H1 (cell line): ENCODE data around the gene TDRD12. TPM values are rescaled to one million over a fixed set of nuclear protein-coding genes. Genes with fewer than 3 reads are reported as not detected.

ENCODE experiments used
- CTCF ChIA-PET: fragments of 300-600 bp; sonication (Branson Sonifier 250); formaldehyde crosslinking; loops from one replicate; lab custom pipeline; 2021; ENCODE audit not compliant: partially characterized antibody; lab: Charles Lee
- POLR2A ChIA-PET: fragments of 300-600 bp; sonication (Branson Sonifier 250); formaldehyde crosslinking; loops from one replicate; lab custom pipeline; 2021; ENCODE audit warnings: inconsistent platforms; ENCODE audit not compliant: partially characterized antibody; lab: Charles Lee
- DNase-seq, 2 experiments: peaks; one replicate each; pipeline versions ENCODE4 v3.0.0 to v3.0.0-alpha.2; 2010 to 2022; ENCODE audit warnings: low spot score in 2 of 2, low read depth in 1 of 2, mixed read lengths in 1 of 2
- FAIRE-seq: peaks from 2 replicates; lab custom pipeline; 2011; peaks lifted over from hg19 to GRCh38; lab: Jason Lieb, UNC
- H2AFZ ChIP-seq: 2 replicates; pipeline ENCODE4 v1.8.1; 2012; ENCODE audit warnings: low read length, inconsistent platforms
- H2AK5ac ChIP-seq: 2 replicates; pipeline ENCODE4 v1.6.1; 2013; ENCODE audit warnings: low read depth, low read length
- H2BK120ac ChIP-seq: replicated peaks from 2 replicates; pipeline ENCODE3; 2013; ENCODE audit warnings: low read depth, low read length, inconsistent platforms
- H2BK12ac ChIP-seq: 2 replicates; pipeline ENCODE4 v1.6.1; 2013; ENCODE audit warnings: low read depth, low read length
- H2BK15ac ChIP-seq: 2 replicates; pipeline ENCODE4 v1.6.1; 2013; ENCODE audit warnings: low read length
- H2BK20ac ChIP-seq: 2 replicates; pipeline ENCODE4 v1.6.1; 2013; ENCODE audit warnings: low read length
- H2BK5ac ChIP-seq: 2 replicates; pipeline ENCODE4 v1.6.1; 2013; ENCODE audit warnings: low read depth, low read length
- H3K14ac ChIP-seq: 2 replicates; pipeline ENCODE4 v1.6.1; 2013; ENCODE audit warnings: inconsistent platforms; ENCODE audit not compliant: insufficient read length
- H3K18ac ChIP-seq: 2 replicates; pipeline ENCODE4 v1.6.1; 2013; ENCODE audit warnings: low read length; ENCODE audit errors: extremely low read depth
- H3K23ac ChIP-seq: 2 replicates; pipeline ENCODE4 v1.6.1; 2013; ENCODE audit warnings: inconsistent platforms; ENCODE audit not compliant: insufficient read length
- H3K23me2 ChIP-seq: 2 replicates; pipeline ENCODE4 v1.6.1; 2013; ENCODE audit warnings: low read depth, low read length
- H3K27ac ChIP-seq: 2 replicates; pipeline ENCODE4 v1.6.1; 2011; ENCODE audit warnings: low read depth, low read length, inconsistent platforms
- H3K27me3 ChIP-seq, 4 experiments: replicated peaks in 1 of 4; 1 replicate in 1 of 4; 2 replicates in 3 of 4; pipeline versions ENCODE4 v1.6.1 to v1.8.1; 2011 to 2013; ENCODE audit warnings: low read length in 3 of 4, mild to moderate bottlenecking in 3 of 4, inconsistent platforms in 2 of 4, mixed read lengths in 2 of 4, moderate library complexity in 1 of 4; ENCODE audit not compliant: control insufficient read depth in 3 of 4, insufficient read depth in 3 of 4; ENCODE audit errors: extremely low read depth in 1 of 4
- H3K36me3 ChIP-seq, 4 experiments: 2 replicates each; pipeline versions ENCODE4 v1.6.1 to v1.8.1; 2011 to 2013; ENCODE audit warnings: mild to moderate bottlenecking in 4 of 4, low read length in 3 of 4, moderate library complexity in 2 of 4, control low read depth in 1 of 4, inconsistent platforms in 1 of 4; ENCODE audit not compliant: insufficient read depth in 4 of 4, control insufficient read depth in 2 of 4
- H3K4ac ChIP-seq: replicated peaks from 2 replicates; pipeline ENCODE3; 2013; ENCODE audit warnings: low read length, low read depth, mixed read lengths, inconsistent platforms; ENCODE audit not compliant: insufficient read length
- H3K4me1 ChIP-seq, 4 experiments: replicated peaks in 1 of 4; 1 replicate in 1 of 4; 2 replicates in 3 of 4; pipeline versions ENCODE4 v1.6.1 to v1.8.1; 2011 to 2013; ENCODE audit warnings: low read length in 3 of 4, inconsistent platforms in 2 of 4, mixed read lengths in 1 of 4; ENCODE audit not compliant: insufficient read depth in 4 of 4, control insufficient read depth in 3 of 4
- H3K4me2 ChIP-seq, 2 experiments: 2 replicates each; pipeline versions ENCODE4 v1.6.1 to v1.8.1; 2011 to 2013; ENCODE audit warnings: low read depth in 2 of 2, low read length in 2 of 2, control low read depth in 1 of 2, inconsistent platforms in 1 of 2, mild to moderate bottlenecking in 1 of 2; ENCODE audit not compliant: insufficient read depth in 1 of 2
- H3K4me3 ChIP-seq, 4 experiments: fragments of 200-600, 300-600 bp in 1 of 4; sonication (generic), shearing (Covaris generic), sonication (Bioruptor Twin) in 1 of 4; 2 replicates each; pipeline versions ENCODE4 v1.5.1 to v1.8.1; 2011 to 2016; ENCODE audit warnings: low read length in 4 of 4, low read depth in 3 of 4, control low read depth in 2 of 4, inconsistent platforms in 2 of 4, mild to moderate bottlenecking in 2 of 4, mixed read lengths in 1 of 4, moderate library complexity in 1 of 4; ENCODE audit not compliant: insufficient read depth in 2 of 4; ENCODE audit errors: extremely low read depth in 1 of 4
- H3K56ac ChIP-seq: replicated peaks from 2 replicates; pipeline ENCODE3; 2013; ENCODE audit warnings: low read depth, mild to moderate bottlenecking, mixed read lengths, low read length, inconsistent platforms; ENCODE audit not compliant: insufficient read length
- H3K79me1 ChIP-seq: 2 replicates; pipeline ENCODE4 v1.6.1; 2013; ENCODE audit warnings: low read depth, low read length, control low read depth
- H3K79me2 ChIP-seq, 2 experiments: 2 replicates each; pipeline versions ENCODE4 v1.6.1 to v1.8.1; 2012 to 2013; ENCODE audit warnings: low read length in 2 of 2, mild to moderate bottlenecking in 2 of 2, inconsistent platforms in 1 of 2; ENCODE audit not compliant: insufficient read depth in 2 of 2, control insufficient read depth in 1 of 2
- H3K9ac ChIP-seq, 4 experiments: replicated peaks in 1 of 4; 1 replicate in 1 of 4; 2 replicates in 3 of 4; pipeline versions ENCODE4 v1.6.1 to v1.8.1; 2011 to 2013; ENCODE audit warnings: low read depth in 3 of 4, low read length in 3 of 4, control low read depth in 2 of 4, mild to moderate bottlenecking in 2 of 4, moderate library complexity in 2 of 4, inconsistent platforms in 1 of 4; ENCODE audit errors: extremely low read depth in 1 of 4
- H3K9me3 ChIP-seq, 2 experiments: 2 replicates each; pipeline versions ENCODE4 v1.6.1 to v1.8.1; 2012 to 2013; ENCODE audit warnings: mild to moderate bottlenecking in 2 of 2, moderate library complexity in 2 of 2, control low read depth in 1 of 2, inconsistent platforms in 1 of 2, low read depth in 1 of 2, low read length in 1 of 2, mixed read lengths in 1 of 2; ENCODE audit not compliant: insufficient read depth in 2 of 2
- H4K20me1 ChIP-seq, 2 experiments: replicated peaks in 1 of 2; 2 replicates each; pipeline versions ENCODE3 to v1.8.1; 2011 to 2013; ENCODE audit warnings: inconsistent platforms in 2 of 2, low read length in 2 of 2, mild to moderate bottlenecking in 1 of 2; ENCODE audit not compliant: insufficient read depth in 2 of 2, control insufficient read depth in 1 of 2
- H4K5ac ChIP-seq: 2 replicates; pipeline ENCODE4 v1.6.1; 2013; ENCODE audit warnings: low read length, low read depth, mixed read lengths, inconsistent platforms; ENCODE audit not compliant: insufficient read length
- H4K8ac ChIP-seq: 2 replicates; pipeline ENCODE4 v1.8.0; 2013; ENCODE audit warnings: mild to moderate bottlenecking, moderate library complexity, low read length, inconsistent platforms; ENCODE audit not compliant: insufficient read depth; ENCODE audit errors: extremely low read depth
- H4K91ac ChIP-seq: replicated peaks from 2 replicates; pipeline ENCODE3; 2013; ENCODE audit warnings: low read length, mixed read lengths, inconsistent platforms; ENCODE audit not compliant: insufficient read length
- BRCA1 ChIP-seq: IDR thresholded peaks from 2 replicates; pipeline ENCODE4 v1.6.1; 2012; ENCODE audit warnings: low read depth, low read length, improper control_type of control experiment
- CEBPB ChIP-seq: IDR thresholded peaks from 2 replicates; pipeline ENCODE4 v1.6.1; 2012; ENCODE audit warnings: low read depth, low read length
- CHD1 ChIP-seq: IDR thresholded peaks from 2 replicates; pipeline ENCODE4 v1.6.1; 2012; ENCODE audit warnings: low read depth, low read length, improper control_type of control experiment
- JUN ChIP-seq: IDR thresholded peaks from 2 replicates; pipeline ENCODE4 v1.6.1; 2011; ENCODE audit warnings: low read depth, mild to moderate bottlenecking, improper control_type of control experiment, low read length
- POLR2A ChIP-seq, 2 experiments: IDR thresholded peaks; 1 replicate in 1 of 2; 2 replicates in 1 of 2; pipeline ENCODE4 v1.6.1; 2011; ENCODE audit warnings: low read depth in 2 of 2, low read length in 2 of 2, mild to moderate bottlenecking in 2 of 2; ENCODE audit errors: control extremely low read depth in 1 of 2
- SAP30 ChIP-seq: fragments of 300-600 bp; sonication (generic); IDR thresholded peaks from 2 replicates; pipeline ENCODE4 v1.7.1; 2012; ENCODE audit warnings: low read length, moderate library complexity, mild to moderate bottlenecking, inconsistent platforms; ENCODE audit not compliant: insufficient read depth, insufficient replicate concordance
- SRF ChIP-seq: IDR thresholded peaks from 2 replicates; pipeline ENCODE4 v1.6.1; 2011; ENCODE audit warnings: mild to moderate bottlenecking, low read depth, low read length, moderate library complexity
- TEAD4 ChIP-seq: IDR thresholded peaks from 2 replicates; pipeline ENCODE4 v1.6.1; 2012; ENCODE audit warnings: low read depth, low read length, inconsistent platforms, mixed read lengths
- WGBS, 2 experiments: shearing (Covaris generic) in 1 of 2; methylation state at CpG; one replicate each; pipeline versions ENCODE4 v1.1.6 to v1.1.7; 2013 to 2015; ENCODE audit warnings: low lambda C conversion rate in 2 of 2, mixed read lengths in 2 of 2, inconsistent platforms in 1 of 2, low coverage in 1 of 2, missing lambda C conversion rate in 1 of 2; ENCODE audit not compliant: insufficient replicate concordance in 2 of 2, insufficient coverage in 1 of 2, insufficient read length in 1 of 2; ENCODE audit errors: extremely low coverage in 1 of 2, missing lambda C conversion rate in 1 of 2; 5-methylcytosine and 5-hydroxymethylcytosine counted together
- polyA plus RNA-seq, 7 experiments: library from polyadenylated mRNA; depleted of rRNA in 3 of 7; stranded (reverse) in 5 of 7; unstranded in 2 of 7; fragments of >200 nt in 5 of 7; fragments of 200-250 nt in 2 of 7; gene quantifications; 1 replicate in 5 of 7; 2 replicates in 1 of 7; 4 replicates in 1 of 7; pipeline versions ENCODE4 v1.2.1 to v1.2.3, GENCODE V29; 2011 to 2013; ENCODE audit warnings: missing spikeins in 2 of 7, mixed read lengths in 2 of 7
- total RNA-seq: library from RNA; stranded (reverse); fragmentation: NEBNext Ultra II Directional; extraction: Animal tissue kit (Norgen Biotek cat#: 25700); gene quantifications from 2 replicates; pipeline ENCODE4 v1.2.1, GENCODE V29; 2021
- TF ChIP-seq, protein P1 (sequence below): IDR thresholded peaks from 2 replicates; pipeline ENCODE4 v1.6.1; 2012; ENCODE audit warnings: inconsistent platforms
- TF ChIP-seq, protein P2 (sequence below): IDR thresholded peaks from 2 replicates; pipeline ENCODE4 v1.6.1; 2011; ENCODE audit warnings: low read depth, mild to moderate bottlenecking, low read length; ENCODE audit not compliant: insufficient read depth

The TDRD12 gene
- total and polyA plus RNA-seq, 2 of the 8 experiments (the other 6 are each of a cell fraction or from before 2014, with no cell fraction given) = 0.39 to 0.88 TPM

DNA sequence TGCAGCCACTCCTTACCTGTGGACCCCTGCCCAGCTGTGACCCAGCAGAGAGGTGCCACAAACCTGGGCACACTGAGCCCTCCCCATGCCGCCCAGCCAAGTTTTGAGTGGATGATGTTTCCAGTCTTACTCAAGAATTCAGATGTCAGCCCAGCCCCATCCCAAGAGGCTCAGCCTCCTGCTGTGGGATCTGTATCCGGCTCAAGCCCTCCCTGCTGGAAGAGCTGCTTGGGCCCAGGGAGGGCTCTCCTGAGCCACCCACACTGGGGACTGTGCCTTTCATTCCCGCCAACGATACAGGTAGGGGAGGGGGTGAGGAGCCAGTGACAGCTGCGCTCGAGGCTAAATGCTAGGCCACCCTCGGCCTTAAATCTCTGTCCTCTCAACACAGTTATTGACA is 155.9 kb downstream of the TDRD12 start:
- no peak overlapping the region for H4K5ac ChIP-seq
- H2AFZ ChIP-seq = no peak overlapping the region
- peaks cover 0 to 1% of the 10 kb centered on the region in 2 experiments for H4K20me1 ChIP-seq
- H2AK5ac ChIP-seq = no peak overlapping the region
- H3K14ac ChIP-seq = no peak overlapping the region
- no peak for FAIRE-seq
- no peaks in the 10 kb centered on the region for H3K23me2 ChIP-seq
- no peak overlapping the region for H3K56ac ChIP-seq
- no peak overlapping the region for H2BK20ac ChIP-seq
- CTCF ChIA-PET = interaction anchor here (0.8 to 1.7 kb wide), 2 partner anchors 9 to 13 kb away, joined by 3 read pairs; no protein-coding TSS in a partner anchor
- no peak overlapping the region for H4K91ac ChIP-seq
- H3K79me1 ChIP-seq = no peaks in the 10 kb centered on the region
- no peak overlapping the region for H2BK15ac ChIP-seq
- no peak overlapping the region for H3K9ac ChIP-seq
- H3K9me3 ChIP-seq = no peaks in the 10 kb centered on the region
- no peak overlapping the region for H3K4me2 ChIP-seq
- WGBS, 2 experiments = 64% methylated on average over 7 of the region's 7 CpGs; no CpG with 5 or more reads in 1 of the 2 experiments
- no peak overlapping the region for H3K18ac ChIP-seq
- no peak for TF ChIP-seq CHD1
- TF ChIP-seq CEBPB = no peak
- TF ChIP-seq, protein P1, sequence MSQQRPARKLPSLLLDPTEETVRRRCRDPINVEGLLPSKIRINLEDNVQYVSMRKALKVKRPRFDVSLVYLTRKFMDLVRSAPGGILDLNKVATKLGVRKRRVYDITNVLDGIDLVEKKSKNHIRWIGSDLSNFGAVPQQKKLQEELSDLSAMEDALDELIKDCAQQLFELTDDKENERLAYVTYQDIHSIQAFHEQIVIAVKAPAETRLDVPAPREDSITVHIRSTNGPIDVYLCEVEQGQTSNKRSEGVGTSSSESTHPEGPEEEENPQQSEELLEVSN = no peak
- TF ChIP-seq, protein P2, sequence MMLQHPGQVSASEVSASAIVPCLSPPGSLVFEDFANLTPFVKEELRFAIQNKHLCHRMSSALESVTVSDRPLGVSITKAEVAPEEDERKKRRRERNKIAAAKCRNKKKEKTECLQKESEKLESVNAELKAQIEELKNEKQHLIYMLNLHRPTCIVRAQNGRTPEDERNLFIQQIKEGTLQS = no peak
- no peak for TF ChIP-seq POLR2A (IDR thresholded peaks at IDR 0.05; ENCODE audit: control extremely low read depth in 1 of 2, low read depth in 2 of 2, low read length in 2 of 2)
- TF ChIP-seq JUN = no peak
- TF ChIP-seq SRF = no peak
- no peak for TF ChIP-seq BRCA1
- no peak for TF ChIP-seq SAP30
- TF ChIP-seq TEAD4 = no peak
- TF ChIP-seq, all 59 proteins: peak for 0
- no peak overlapping the region for H3K27ac ChIP-seq
- peak in 1 of 2 experiments; percentile 51 for DNase-seq
- H3K36me3 ChIP-seq = no peaks in the 10 kb centered on the region
- H2BK120ac ChIP-seq = no peak overlapping the region
- H2BK12ac ChIP-seq = no peak overlapping the region
- H2BK5ac ChIP-seq = no peak overlapping the region
- H3K27me3 ChIP-seq = no peaks in the 10 kb centered on the region
- POLR2A ChIA-PET = no interaction called here
- H3K4me1 ChIP-seq = peaks cover 0 to 3% (median 2%) of the 10 kb centered on the region in 4 experiments; a peak in 4 of 7 replicates
- no peaks in the 10 kb centered on the region for H3K79me2 ChIP-seq
- no peak overlapping the region for H3K23ac ChIP-seq
- H4K8ac ChIP-seq = no peak overlapping the region
- no peak overlapping the region for H3K4me3 ChIP-seq
- no peak overlapping the region for H3K4ac ChIP-seq
